T-cell (primary cell): ENCODE results near the gene C1orf21. TPM values are rescaled to one million over a fixed set of nuclear protein-coding genes. Genes with fewer than 3 reads are reported as not detected.

ENCODE experiments used
- ATAC-seq, 4 experiments: fragments of 200-7000 bp in 3 of 4; fragments of 150-1000 bp in 1 of 4; cut with Tn5 transposase; replicated peaks in 1 of 4; 1 replicate in 3 of 4; 2 replicates in 1 of 4; pipeline ENCODE4 v1.10.0; 2021; ENCODE audit warnings: moderate library complexity in 3 of 4, mild to moderate bottlenecking in 2 of 4, moderate number of reproducible peaks in 1 of 4
- CTCF ChIA-PET, 2 donors: fragments of 300-600 bp; sonication (Branson Sonifier 250); formaldehyde crosslinking; loops; one replicate each; lab custom pipeline; 2022; ENCODE audit warnings: antibody characterized with exemption in 2 of 2; lab: Charles Lee
- POLR2A ChIA-PET, 2 donors: fragments of 300-600 bp; sonication (Branson Sonifier 250); formaldehyde crosslinking; loops; one replicate each; lab custom pipeline; 2022; ENCODE audit warnings: antibody characterized with exemption in 2 of 2; lab: Charles Lee
- DNase-seq, 35 experiments: peaks; one replicate each; pipeline versions ENCODE4 v3.0.0 to v3.0.0-alpha.2; 2013 to 2023
- H3K27ac ChIP-seq: one replicate; pipeline ENCODE4 v1.5.1; 2013; ENCODE audit warnings: low read length
- H3K27me3 ChIP-seq, 2 experiments: replicated peaks in 1 of 2; 1 replicate in 1 of 2; 2 replicates in 1 of 2; pipeline versions ENCODE4 v1.6.1 to v1.7.0; 2013; ENCODE audit warnings: low read length in 1 of 2, mixed read lengths in 1 of 2; ENCODE audit not compliant: control insufficient read depth in 2 of 2, insufficient read depth in 2 of 2; ENCODE audit errors: extremely low read depth in 1 of 2
- H3K36me3 ChIP-seq, 2 donors: 1 replicate in 1 of 2; 2 replicates in 1 of 2; pipeline versions ENCODE4 v1.6.1 to v1.7.0; 2013; ENCODE audit warnings: low read length in 1 of 2; ENCODE audit not compliant: control insufficient read depth in 2 of 2, insufficient read depth in 1 of 2; ENCODE audit errors: extremely low read depth in 1 of 2
- H3K4me1 ChIP-seq, 2 experiments: 1 replicate in 1 of 2; 2 replicates in 1 of 2; pipeline versions ENCODE4 v1.6.1 to v1.7.0; 2013; ENCODE audit warnings: low read length in 2 of 2, mixed read lengths in 1 of 2; ENCODE audit not compliant: insufficient read depth in 2 of 2, control insufficient read depth in 1 of 2; ENCODE audit errors: extremely low read depth in 1 of 2
- H3K4me3 ChIP-seq, 2 donors: 1 replicate in 1 of 2; 2 replicates in 1 of 2; pipeline versions ENCODE4 v1.5.1 to v1.7.0; 2013; ENCODE audit warnings: mild to moderate bottlenecking in 2 of 2, low read length in 1 of 2, moderate library complexity in 1 of 2; ENCODE audit not compliant: control insufficient read depth in 1 of 2; ENCODE audit errors: extremely low read depth in 1 of 2
- H3K9me3 ChIP-seq: 2 replicates; pipeline ENCODE4 v1.7.0; 2013
- H3K27ac Mint-ChIP-seq, 2 donors: one replicate each; pipeline ENCODE4 v1.8.0; 2020 to 2021; ENCODE audit warnings: mild to moderate bottlenecking in 2 of 2, mixed read lengths in 2 of 2
- H3K27me3 Mint-ChIP-seq, 2 donors: one replicate each; pipeline ENCODE4 v1.8.0; 2021 to 2022; ENCODE audit warnings: mixed read lengths in 2 of 2
- H3K36me3 Mint-ChIP-seq: one replicate; pipeline ENCODE4 v1.8.0; 2021; ENCODE audit warnings: mixed read lengths
- H3K4me1 Mint-ChIP-seq, 3 donors: one replicate each; pipeline ENCODE4 v1.8.0; 2020 to 2022; ENCODE audit warnings: mixed read lengths in 3 of 3, mild to moderate bottlenecking in 1 of 3
- H3K4me3 Mint-ChIP-seq, 3 donors: one replicate each; pipeline ENCODE4 v1.8.0; 2020 to 2022; ENCODE audit warnings: mild to moderate bottlenecking in 3 of 3, mixed read lengths in 3 of 3, moderate library complexity in 3 of 3
- H3K9me3 Mint-ChIP-seq, 3 donors: one replicate each; pipeline ENCODE4 v1.8.0; 2020 to 2022; ENCODE audit warnings: mixed read lengths in 3 of 3
- WGBS: methylation state at CpG from one replicate; pipeline ENCODE4 v1.1.5; 2013; ENCODE audit warnings: missing lambda C conversion rate; ENCODE audit not compliant: insufficient coverage; 5-methylcytosine and 5-hydroxymethylcytosine counted together
- total RNA-seq, 35 experiments: library from RNA in 6 of 35; stranded (reverse) in 6 of 35; fragments of 120-200 nt in 1 of 35; gene quantifications; one replicate each; pipeline versions ENCODE4 v1.2.1 to v1.2.4 and lab custom pipeline; 2013 to 2026

The C1orf21 gene
- total RNA-seq, 5 donors from 2014 or later (not counting 1 experiment from before 2014, with no cell fraction given): 1.4 to 17.2 (median 5.9) TPM

GRCh38 chr1:184524248-184524647, 137.4 kb downstream of the C1orf21 start:
- Mint-ChIP-seq H3K4me3 (no peak overlapping the region), H3K27me3 (peaks cover 0 to 3% of the 10 kb centered on the region in 2 donors), H3K9me3 (no peaks in the 10 kb centered on the region), H3K36me3 (no peaks in the 10 kb centered on the region), H3K4me1 (no peaks in the 10 kb centered on the region), H3K27ac (no peak overlapping the region)
- CTCF ChIA-PET: no interaction called here
- Histone ChIP-seq H3K27me3 (no peaks in the 10 kb centered on the region), H3K27ac (no peak overlapping the region), H3K4me3 (no peak overlapping the region), H3K36me3 (no peaks in the 10 kb centered on the region), H3K4me1 (no peaks in the 10 kb centered on the region), H3K9me3 (no peaks in the 10 kb centered on the region)
- POLR2A ChIA-PET: no interaction called here
- WGBS: no CpG with 5 or more reads among the region's 1 CpG
- DNase-seq: no peak
- ATAC-seq: no peak

- H3K4me3 Mint-ChIP-seq: no peak overlapping the region
- Histone ChIP-seq H3K4me1 (no peaks in the 10 kb centered on the region), H3K4me3 (no peak overlapping the region), H3K27me3 (no peaks in the 10 kb centered on the region), H3K9me3 (no peaks in the 10 kb centered on the region), H3K27ac (no peak overlapping the region), H3K36me3 (no peaks in the 10 kb centered on the region)
- no CpG with 5 or more reads among the region's 4 CpGs for WGBS
- ChIA-PET POLR2A (no interaction called here), CTCF (no interaction called here)
- no peaks in the 10 kb centered on the region for H3K4me1 Mint-ChIP-seq
- ATAC-seq (no peak), DNase-seq (no peak)
- no peak overlapping the region for H3K27ac Mint-ChIP-seq
- H3K27me3 Mint-ChIP-seq: peaks cover 8 to 10% of the 10 kb centered on the region in 2 donors
- no peaks in the 10 kb centered on the region for H3K36me3 Mint-ChIP-seq
- H3K9me3 Mint-ChIP-seq: peaks cover 0 to 4% (median 0%) of the 10 kb centered on the region in 3 donors
These were observed 140.6 kb downstream of the C1orf21 start for GRCh38 chr1:184527402-184527801.

GRCh38 chr1:184530226-184530625, 143.4 kb downstream of the C1orf21 start:
- H3K36me3 ChIP-seq: no peaks in the 10 kb centered on the region
- CTCF ChIA-PET: no interaction called here
- POLR2A ChIA-PET: interaction anchor here in 1 of 2 donors (0.5 to 0.6 kb wide), 2 partner anchors 48 to 144 kb away, joined by 4 to 7 read pairs; partner anchors contain the start of gene C1orf21
- no peak overlapping the region for H3K27ac ChIP-seq
- Mint-ChIP-seq H3K36me3 (no peaks in the 10 kb centered on the region), H3K4me1 (peaks cover 0 to 4% (median 0%) of the 10 kb centered on the region in 3 donors), H3K27me3 (peaks cover 8 to 11% of the 10 kb centered on the region in 2 donors), H3K4me3 (no peak overlapping the region), H3K9me3 (peaks cover 0 to 4% (median 0%) of the 10 kb centered on the region in 3 donors), H3K27ac (no peak overlapping the region)
- H3K9me3 ChIP-seq: no peaks in the 10 kb centered on the region
- DNase-seq (no peak), ATAC-seq (no peak)
- no peaks in the 10 kb centered on the region for H3K4me1 ChIP-seq
- WGBS: no CpG with 5 or more reads among the region's 2 CpGs
- no peaks in the 10 kb centered on the region for H3K27me3 ChIP-seq
- no peak overlapping the region for H3K4me3 ChIP-seq

- no peaks in the 10 kb centered on the region for H3K27me3 ChIP-seq
- Mint-ChIP-seq H3K27me3 (peaks cover 8 to 11% of the 10 kb centered on the region in 2 donors), H3K36me3 (no peaks in the 10 kb centered on the region), H3K4me1 (peaks cover 0 to 4% (median 0%) of the 10 kb centered on the region in 3 donors), H3K4me3 (no peak overlapping the region), H3K9me3 (peaks cover 0 to 5% (median 4%) of the 10 kb centered on the region in 3 donors), H3K27ac (no peak overlapping the region)
- ChIA-PET CTCF (no interaction called here), POLR2A (no interaction called here)
- ATAC-seq (no peak), DNase-seq (no peak)
- no peak overlapping the region for H3K27ac ChIP-seq
- no CpG with 5 or more reads among the region's 1 CpG for WGBS
- no peaks in the 10 kb centered on the region for H3K36me3 ChIP-seq
- H3K9me3 ChIP-seq: no peaks in the 10 kb centered on the region
- H3K4me3 ChIP-seq: no peak overlapping the region
- no peaks in the 10 kb centered on the region for H3K4me1 ChIP-seq
These were observed 144.5 kb downstream of the C1orf21 start for GRCh38 chr1:184531296-184531695.

- Histone ChIP-seq H3K4me3 (no peak overlapping the region), H3K27ac (no peak overlapping the region), H3K27me3 (no peaks in the 10 kb centered on the region), H3K9me3 (no peaks in the 10 kb centered on the region), H3K36me3 (no peaks in the 10 kb centered on the region), H3K4me1 (no peaks in the 10 kb centered on the region)
- WGBS: no CpG with 5 or more reads among the region's 2 CpGs
- no peak overlapping the region for H3K27ac Mint-ChIP-seq
- peaks cover 8 to 11% of the 10 kb centered on the region in 2 donors for H3K27me3 Mint-ChIP-seq
- DNase-seq: no peak
- ChIA-PET CTCF (no interaction called here), POLR2A (no interaction called here)
- no peaks in the 10 kb centered on the region for H3K36me3 Mint-ChIP-seq
- H3K4me1 Mint-ChIP-seq: peaks cover 0 to 4% (median 0%) of the 10 kb centered on the region in 3 donors
- ATAC-seq: no peak
- no peak overlapping the region for H3K4me3 Mint-ChIP-seq
- peaks cover 0 to 8% (median 4%) of the 10 kb centered on the region in 3 donors for H3K9me3 Mint-ChIP-seq
These were observed 145.4 kb downstream of the C1orf21 start for GRCh38 chr1:184532199-184532598.

- H3K9me3 ChIP-seq: no peaks in the 10 kb centered on the region
- Mint-ChIP-seq H3K27me3 (peaks cover 8 to 11% of the 10 kb centered on the region in 2 donors), H3K4me3 (no peak overlapping the region), H3K36me3 (no peaks in the 10 kb centered on the region), H3K27ac (no peak overlapping the region), H3K9me3 (peaks cover 1 to 8% (median 4%) of the 10 kb centered on the region in 3 donors), H3K4me1 (peaks cover 0 to 4% (median 0%) of the 10 kb centered on the region in 3 donors)
- POLR2A ChIA-PET: no interaction called here
- no peaks in the 10 kb centered on the region for H3K4me1 ChIP-seq
- no peak for ATAC-seq
- 33% methylated on average over 1 of the region's 2 CpGs for WGBS
- no peak overlapping the region for H3K27ac ChIP-seq
- H3K4me3 ChIP-seq: no peak overlapping the region
- no peaks in the 10 kb centered on the region for H3K27me3 ChIP-seq
- no peaks in the 10 kb centered on the region for H3K36me3 ChIP-seq
- peak in 1 of 35 experiments; percentile 6 for DNase-seq
- CTCF ChIA-PET: no interaction called here
These were observed 146.2 kb downstream of the C1orf21 start for GRCh38 chr1:184533049-184533448.
